HG02642 (cell line): ENCODE results near the gene KLHL25.

Experiments
- ATAC-seq: cut with Tn5 transposase; IDR thresholded peaks from one replicate; pipeline ENCODE4 v1.9.1; 2021; ENCODE audit warnings: mild to moderate bottlenecking; ENCODE audit not compliant: unreplicated experiment, poor library complexity

Gene KLHL25

DNA sequence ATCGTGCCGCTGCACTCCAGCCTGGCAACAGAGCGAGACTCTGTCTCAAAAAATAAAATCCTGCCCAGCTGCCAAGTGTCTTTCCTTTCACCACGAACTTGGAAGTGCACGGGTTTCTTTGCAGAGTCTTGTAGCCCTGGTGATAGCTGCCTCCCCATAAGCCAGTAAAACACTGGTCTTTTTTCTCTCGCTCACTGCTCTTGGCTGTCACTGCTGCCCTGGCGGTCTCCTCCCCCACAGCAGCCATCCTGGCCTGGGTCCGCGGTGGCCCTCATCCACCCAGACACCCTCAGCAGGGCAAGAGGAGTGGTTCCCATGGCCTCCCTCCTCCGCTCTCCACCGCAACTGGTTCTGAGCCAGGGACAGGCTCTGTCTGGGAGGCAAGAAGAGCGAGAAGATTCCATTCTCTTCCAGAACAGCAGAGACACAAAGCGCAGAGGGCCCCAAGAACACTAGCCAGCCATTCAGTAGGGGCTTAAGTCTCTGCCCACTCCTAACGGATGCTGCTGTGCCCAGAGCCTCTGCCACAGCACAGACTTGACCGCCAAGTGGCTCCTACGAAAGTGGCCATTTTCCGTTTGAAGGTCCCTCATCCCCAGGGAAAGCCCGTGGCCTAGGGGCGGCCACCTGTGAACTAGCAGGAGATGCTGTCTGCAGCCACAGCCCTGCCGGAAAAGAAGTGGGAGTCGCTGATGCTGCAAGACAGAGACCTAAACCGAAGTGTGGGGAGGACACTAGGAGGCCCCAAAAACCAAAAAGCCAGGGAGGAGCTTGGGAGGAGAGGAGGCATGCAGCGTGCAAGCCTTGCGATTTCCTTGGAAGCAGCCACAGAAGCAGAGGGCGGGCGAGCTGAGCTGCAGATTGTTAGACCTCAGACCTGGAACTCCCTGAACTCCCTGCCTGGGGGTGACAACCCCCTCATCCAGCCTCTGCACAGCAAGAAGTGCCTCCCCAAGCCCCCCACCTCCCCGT, 44.1 kb downstream of the KLHL25 start:
- no peak for ATAC-seq

DNA sequence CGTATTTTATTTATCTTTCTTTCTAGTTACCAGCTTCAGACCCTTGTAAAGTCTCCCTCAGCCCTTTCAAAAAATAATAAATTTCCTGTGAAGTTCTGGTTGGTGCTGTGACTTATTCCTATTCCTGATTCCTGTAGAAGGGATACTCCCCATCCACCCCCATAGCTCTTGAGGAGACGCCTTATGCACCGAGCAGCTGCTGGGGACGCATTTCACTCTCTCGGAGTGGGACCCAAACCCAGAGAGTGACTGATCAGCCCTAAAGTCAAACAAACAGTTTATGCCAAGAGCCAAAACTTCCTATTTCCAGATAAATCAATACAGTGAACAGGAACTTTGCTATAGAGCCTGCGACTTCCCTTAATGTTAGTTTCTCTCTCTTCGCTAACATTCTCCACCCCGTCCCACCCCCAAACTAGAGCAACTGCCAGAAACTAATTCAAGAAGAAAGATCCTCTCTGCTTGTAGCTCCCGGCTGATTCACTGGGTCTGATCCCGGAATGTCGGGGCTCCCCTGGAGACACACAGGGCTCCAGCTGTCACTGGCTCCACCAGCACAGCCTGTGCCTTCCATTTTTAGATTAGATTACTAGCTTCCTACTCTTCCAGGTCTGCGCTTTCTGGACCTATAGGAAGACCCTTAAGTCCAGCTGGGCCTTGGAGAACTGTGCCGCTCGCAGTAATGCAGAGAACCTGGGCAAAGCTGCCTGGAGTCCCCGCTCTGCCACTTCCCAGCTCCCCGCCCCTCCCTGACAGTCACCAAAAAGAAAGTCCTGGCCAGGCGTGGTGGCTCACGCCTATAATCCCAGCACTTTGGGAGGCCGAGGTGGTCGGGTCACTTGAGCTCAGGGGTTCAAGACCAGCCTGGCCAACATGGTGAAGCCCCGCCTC, 45.2 kb downstream of the KLHL25 start:
- ATAC-seq: no peak

DNA sequence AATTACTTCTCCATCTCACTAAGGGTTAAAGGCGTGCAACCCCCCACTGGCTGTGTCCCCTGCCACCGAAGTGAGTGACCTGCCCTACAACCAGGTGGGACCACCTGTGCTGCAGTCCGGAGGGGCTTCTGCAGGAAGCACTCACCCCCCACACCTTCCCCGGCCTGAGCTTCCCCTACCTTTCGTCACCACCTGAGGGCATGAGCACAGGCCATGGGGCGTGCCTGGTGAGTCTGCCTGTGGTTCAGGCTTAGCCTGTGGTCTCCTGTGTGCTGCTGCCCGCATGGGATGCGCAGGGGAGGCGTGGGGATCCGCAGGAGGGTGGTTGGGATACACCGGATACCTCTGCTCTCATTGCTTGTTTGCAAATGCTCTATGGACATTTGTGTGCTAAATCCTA, 46.0 kb downstream of the KLHL25 start:
- ATAC-seq: no peak

DNA sequence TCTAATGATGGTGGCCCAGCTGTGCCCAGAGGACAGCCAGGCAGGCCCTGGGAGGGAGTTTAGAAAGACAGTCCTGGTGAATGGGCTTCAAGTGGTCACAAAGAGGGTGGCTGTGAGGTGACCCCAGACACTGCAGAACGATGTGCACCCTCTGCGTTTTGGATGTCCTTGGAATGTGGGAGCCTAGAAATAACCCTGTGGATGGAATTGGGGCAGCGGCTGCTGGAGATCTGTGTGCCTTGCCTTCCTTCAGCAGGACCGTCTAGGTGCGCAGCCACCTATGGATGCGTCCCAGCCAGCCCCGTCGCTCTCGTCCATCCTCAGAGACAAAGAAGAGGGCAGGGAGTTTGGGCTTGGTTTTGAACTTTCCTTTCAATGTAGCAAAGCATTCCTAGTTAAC, 46.5 kb downstream of the KLHL25 start:
- no peak for ATAC-seq

DNA sequence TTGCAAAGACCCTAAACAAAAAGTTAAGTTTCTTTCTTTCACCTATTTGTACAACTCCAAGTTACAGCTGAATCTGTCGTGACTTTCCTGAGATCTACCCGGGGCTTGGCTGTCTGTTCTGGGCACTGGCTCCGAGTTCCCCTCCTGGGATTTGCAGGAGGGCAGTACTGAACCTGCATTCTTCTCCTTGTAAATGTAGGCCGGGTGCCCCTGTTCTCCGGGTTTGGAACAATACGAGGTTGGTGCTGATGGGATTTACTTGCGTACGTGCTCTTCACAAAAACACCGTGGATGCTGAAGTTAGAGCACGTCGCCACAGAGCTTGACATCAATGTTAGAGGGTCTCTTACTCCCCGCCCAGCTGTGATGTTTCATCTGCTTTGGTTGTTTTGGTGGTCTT, 48.1 kb downstream of the KLHL25 start:
- no peak for ATAC-seq

DNA sequence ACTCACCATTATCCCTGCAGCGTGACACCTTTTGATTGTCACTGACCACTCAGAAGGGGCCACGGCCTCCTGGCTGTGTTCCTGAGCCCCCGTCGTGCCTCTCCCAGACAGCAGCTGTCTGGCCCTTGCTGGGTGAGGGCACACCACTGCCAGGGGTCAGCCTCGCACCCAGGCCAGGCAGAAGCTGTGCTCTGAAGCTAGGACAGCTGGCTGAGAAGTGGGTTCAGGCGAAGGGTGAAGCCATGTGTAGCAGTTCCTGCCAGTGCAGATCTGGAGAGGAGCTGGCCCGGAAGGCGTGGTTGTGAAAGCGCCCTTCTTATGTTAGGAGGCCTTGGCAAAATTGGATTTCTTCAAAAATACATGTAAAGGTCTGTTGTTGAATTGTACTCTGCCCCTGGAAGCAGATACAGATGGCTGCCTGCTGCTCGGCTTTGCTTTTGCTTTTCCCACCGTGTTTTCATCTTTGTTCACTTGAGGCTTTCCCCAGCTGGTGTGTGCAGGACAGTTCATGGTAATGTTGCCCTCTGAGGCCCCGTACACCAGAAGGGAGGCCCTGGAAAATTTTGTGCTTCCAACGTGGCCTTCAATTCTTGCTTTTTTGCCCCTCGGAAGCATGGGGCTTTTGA, 49.1 kb downstream of the KLHL25 start:
- no peak for ATAC-seq

- ATAC-seq: no peak
Measured at GRCh38 chr15:85745023-85745422, 49.7 kb downstream of the KLHL25 start.

DNA sequence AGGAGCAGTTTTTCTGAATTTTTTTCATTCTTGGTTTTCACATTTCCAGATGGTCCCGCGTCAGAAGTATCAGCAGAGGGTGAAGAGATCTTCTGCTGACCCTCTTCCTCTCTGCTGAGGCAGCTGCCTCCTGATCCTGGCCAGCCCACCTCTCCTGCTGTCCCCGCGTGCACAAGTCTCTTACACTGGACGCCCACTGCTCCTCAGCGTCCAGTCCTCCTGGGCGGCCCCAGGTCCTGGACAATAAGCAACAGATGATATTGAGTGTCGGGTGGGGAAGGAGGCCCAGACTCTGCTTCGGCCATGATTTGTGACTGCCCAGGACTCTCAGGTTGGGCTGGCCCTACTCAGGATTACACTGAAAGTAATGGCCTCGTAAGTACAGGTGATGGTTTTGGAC, 50.1 kb downstream of the KLHL25 start:
- no peak for ATAC-seq

DNA sequence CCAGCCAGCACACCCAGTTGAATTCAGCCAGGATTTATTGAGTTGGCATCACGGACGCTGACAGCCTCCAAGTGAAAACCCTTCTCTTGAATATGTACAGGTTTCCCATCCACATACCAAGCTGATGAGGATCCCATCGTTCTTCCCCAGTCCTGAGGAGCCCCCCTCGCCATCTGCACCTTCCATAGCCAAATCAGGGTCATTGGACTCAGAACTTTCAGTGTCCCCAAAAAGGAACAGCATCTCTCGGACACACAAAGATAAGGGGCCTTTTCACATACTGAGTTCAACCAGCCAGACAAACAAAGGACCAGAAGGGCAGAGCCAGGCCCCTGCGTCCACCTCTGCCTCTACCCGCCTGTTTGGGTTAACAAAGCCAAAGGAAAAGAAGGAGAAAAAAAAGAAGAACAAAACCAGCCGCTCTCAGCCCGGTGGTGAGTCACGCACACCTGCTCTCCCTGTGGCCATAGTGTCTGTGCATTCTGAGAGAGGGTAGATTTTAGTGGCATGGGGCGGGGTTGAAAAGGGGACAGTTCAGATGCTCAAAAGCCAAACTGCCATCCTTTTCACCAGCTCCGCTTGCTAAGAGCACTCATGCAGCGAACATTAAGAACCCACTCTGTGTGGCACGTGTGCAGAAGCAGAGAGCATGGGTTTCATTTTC, 51.2 kb downstream of the KLHL25 start:
- ATAC-seq: no peak

DNA sequence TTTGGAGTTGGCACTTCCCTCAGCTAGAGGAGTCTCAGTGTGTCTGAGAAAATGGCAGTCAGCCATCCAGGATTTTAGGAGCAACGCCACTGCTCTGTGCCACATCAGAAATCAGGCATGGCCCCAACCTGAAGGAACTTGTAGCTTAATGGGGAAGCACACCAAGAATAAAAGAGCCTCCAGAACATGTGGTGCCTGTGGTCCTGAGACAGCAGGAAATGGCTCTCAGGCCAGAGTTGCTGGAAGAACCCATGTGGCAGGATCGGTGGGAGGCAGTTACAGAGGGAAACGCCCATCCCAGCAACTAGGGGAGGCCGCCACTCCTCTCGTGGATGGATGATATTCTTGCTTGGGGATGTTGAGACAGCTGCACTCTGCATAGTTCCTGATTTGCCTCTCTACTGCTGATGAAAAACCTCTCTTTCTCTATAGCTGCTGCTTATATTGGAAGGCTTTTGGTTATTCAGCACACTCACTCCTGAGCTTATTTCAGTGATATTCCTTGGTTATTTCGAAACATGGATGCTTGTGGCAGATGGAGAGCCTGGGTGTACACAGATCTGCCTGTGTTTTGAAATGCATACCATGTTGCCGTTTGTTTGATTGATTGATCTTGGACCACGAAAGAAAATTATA, 52.4 kb downstream of the KLHL25 start:
- ATAC-seq: no peak

GRCh38 chr15:85741662-85742061, 53.1 kb downstream of the KLHL25 start:
- no peak for ATAC-seq

DNA sequence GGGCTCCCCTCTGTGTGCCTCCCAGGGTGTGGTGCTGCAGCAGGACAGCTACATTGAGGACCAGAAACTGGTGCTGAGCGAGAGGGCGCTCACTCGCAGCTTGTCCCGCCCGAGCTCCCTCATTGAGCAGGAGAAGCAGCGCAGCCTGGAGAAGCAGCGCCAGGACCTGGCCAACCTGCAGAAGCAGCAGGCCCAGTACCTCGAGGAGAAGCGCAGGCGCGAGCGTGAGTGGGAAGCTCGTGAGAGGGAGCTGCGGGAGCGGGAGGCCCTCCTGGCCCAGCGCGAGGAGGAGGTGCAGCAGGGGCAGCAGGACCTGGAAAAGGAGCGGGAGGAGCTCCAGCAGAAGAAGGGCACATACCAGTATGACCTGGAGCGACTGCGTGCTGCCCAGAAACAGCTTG, 53.7 kb downstream of the KLHL25 start:
- ATAC-seq: no peak

- ATAC-seq: no peak
Measured at GRCh38 chr15:85737061-85737460, 57.7 kb downstream of the KLHL25 start.

GRCh38 chr15:85733416-85733815, 61.3 kb downstream of the KLHL25 start:
- ATAC-seq: no peak

DNA sequence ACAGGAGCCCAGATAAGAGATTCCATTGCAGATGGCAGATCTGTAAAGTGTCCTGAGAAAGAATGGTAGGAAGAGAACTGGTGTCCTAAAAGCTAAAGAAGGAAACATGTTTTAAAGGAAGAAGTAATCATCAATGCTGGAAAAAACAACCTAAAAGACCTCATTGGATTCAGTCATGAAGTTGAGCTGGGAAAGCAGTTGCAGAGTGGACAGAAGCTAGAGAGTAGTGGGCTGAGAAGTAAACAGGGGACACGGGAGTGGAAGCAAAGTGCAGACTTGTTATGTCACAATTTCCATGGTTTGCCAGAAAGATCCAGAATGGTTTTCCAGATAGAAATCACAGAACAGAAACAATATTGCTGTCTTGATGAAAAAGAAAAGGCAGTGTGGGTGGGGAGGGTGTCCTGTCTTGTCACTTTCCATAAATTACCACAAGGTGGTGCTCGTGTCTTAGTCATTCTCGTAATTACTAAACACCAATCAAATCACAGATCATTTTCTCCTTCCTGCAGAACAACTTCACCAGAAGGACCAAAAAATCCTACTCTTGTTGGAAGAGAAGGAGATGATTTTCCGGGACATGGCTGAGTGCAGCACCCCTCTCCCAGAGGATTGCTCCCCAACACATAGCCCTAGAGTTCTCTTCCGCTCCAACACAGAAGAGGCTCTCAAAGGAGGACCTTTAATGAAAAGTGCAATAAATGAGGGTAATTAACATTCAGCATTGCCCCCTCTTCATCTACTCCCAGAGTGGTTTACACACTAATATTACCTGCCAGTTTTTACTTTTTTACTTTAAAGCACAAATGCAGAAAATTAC, 64.5 kb downstream of the KLHL25 start:
- ATAC-seq: peak; percentile 75

DNA sequence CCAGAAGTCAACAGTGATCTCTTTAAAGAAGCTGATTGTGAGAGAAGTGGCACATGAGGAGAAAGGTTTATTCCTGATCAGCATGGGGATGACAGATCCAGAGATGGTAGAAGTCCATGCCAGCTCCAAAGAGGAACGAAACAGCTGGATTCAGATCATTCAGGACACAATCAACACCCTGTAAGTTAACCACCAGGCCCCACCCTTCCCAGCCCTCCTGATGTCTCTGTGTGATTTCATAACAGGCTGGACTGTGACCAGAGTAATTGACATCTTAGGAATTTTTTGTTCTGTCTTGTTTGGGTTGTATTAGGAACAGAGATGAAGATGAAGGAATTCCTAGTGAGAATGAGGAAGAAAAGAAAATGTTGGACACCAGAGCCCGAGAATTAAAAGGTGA, 67.7 kb downstream of the KLHL25 start:
- ATAC-seq: no peak

DNA sequence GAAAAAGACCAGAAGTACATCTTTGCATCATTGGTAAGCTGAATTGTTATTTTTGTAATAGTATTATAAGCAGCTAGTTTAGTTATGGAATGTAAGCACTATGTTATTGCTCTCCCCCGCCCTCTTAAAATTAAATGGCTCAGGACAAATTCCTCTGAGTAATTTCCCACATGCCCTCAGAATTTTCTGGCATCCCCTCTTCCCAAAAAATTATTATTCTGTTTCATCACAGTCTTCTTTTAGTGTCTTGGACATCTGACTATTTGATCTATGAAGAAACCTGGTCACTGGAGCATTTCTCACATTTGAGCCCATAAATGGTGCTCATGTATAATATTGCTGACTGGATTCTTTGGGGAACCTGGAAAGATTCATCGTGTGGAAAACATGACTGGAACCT, 68.3 kb downstream of the KLHL25 start:
- no peak for ATAC-seq

DNA sequence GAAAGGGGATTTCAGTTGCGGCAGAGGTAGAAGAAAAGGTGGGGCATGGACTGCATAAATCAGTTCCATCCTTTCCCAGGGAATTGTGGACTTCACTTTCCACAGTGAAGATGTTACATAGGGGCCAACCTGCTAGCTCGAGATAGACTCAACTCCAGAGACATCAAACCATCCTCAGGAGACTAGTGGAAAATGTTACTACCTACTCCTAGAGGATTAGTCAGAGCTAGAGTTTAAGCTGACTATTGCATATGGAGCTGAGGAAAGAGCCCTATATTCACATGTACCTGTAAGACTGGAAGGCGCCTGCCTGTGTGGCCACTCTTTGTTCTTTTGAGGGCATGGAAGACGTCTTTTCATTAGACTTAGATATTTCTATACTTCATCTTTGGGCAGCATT, 69.2 kb downstream of the KLHL25 start:
- no peak for ATAC-seq

DNA sequence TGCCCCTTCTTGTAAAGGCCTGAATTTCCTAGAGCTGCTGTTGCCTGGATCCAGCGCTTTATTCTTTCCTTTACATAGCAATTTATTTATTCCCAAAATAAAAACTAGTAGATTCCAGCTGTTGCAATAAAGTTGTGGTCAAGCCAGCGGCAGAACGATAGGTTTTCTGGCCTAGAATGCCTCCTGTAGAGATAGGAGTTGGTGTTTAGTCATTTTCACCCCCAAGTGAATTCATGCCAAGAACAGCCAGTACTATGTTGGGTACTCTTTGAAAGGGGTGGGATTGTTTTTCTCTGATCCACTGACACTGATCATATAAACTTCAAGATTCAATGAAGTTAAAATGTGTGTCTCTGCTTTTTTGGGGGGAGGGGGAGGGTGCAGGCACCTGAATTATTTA, 69.7 kb downstream of the KLHL25 start:
- ATAC-seq: no peak
